Fibroblast of skin of abdomen (primary cell): ENCODE data around the gene RNASE11.
A peak's percentile ranks its signal among the peaks of the same experiment; 100 is the strongest.
"Not testable (repeated sequence)": the region's sequence is repeated elsewhere in the genome, so short reads cannot be mapped to it uniquely, and the experiment has no call there.

Source experiments
- DNase-seq: peaks from one replicate; pipeline ENCODE4 v3.0.0-alpha.2; 2013

The RNASE11 gene

DNA sequence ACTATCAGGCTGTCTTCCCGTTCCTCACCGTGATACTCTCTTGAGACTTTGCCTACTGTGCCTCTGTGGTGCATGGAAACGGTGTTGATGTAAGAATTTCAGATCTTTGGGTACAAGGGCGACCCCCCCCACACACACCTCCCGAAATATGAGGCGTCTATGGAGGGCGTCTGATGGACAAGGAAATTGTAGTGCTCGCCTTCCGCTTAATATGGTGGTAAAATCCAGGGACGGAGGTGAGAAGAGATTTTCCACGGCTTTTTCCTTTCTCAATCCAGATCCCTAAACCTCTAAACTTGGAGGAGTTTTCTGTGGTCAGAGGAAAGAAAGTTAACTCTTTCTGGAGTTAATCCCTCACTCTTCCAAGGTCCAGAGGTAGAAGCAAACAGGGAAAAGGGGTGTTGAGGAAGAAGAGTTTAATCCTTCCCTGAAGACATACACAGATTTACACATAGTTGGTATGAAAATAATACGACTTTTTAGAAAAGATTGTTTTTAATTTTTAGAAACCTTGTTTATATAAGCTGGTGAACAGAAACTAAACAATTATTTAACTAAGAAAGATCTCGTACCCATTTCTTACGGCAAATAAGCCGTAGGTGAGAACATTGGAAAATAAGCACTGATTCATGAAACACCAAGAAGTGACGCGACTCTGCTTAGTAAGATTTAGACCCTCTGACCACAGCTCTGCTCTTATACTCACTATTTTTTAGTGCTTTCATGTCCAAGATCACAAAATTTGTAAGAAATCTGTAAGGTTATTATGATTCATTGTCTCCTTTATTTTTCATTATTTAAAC lies 26.4 kb upstream of the RNASE11 start:
- peak; percentile 9 for DNase-seq

DNA sequence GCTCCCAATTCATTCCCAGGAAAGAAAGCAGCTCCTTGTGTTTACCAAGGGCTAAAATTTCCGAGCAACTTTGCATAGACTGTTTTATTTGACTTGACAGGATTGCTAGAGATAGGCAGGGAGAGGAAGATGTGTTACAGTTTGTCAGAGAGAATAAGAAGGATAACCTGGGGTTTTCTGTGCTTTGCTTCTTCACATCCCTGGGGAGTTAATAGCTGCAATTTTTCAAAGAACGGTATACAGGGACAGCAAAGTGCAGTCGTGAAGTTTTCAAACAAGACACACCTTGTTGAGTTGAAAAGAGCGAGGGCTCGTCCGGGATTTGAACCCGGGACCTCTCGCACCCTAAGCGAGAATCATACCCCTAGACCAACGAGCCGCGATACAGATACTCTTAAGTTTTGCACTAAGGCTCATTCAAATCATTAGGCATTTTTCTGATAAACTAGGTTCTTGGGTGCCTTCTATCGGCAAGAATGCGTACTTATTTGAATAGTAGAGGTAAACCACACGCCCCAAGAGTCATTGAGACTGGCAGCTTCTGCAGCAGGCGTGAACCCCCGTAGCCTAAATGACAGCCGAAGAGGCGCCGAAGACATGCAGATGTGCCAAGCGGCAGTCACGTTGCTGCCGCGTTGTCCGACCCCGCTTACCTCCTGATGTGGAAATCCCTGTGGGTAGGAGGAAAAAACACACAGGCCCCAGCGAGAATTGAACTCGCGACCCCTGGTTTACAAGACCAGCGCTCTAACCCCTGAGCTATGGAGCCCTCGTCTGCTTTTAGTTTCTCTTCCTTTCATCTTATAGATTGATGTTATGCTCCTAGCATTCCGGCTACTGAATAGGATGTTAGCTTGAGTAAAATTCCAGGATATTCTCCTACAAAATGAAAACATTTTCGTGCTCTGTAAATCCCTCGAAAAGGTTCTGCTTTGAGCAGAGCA lies 25.6 kb upstream of the RNASE11 start:
- peak; percentile 99 for DNase-seq

DNA sequence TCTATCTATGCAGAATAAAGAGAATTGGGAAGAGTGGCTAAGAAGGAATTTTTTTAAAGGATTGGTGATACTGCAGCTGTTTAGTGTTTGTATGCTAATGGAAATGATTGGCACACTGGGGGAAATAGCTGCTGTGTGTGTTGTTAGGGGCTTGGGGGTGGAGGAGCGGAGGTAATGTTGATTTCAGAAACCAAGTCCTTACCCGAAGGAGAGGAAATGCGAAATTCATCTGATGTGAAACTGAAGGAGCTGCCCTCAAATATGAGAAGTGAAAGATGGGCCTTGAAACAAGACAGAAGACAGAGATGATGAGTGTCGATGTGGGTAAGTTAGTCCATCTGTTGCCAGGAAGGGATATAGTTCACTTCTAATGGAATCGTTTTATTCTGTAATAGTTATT lies 24.6 kb upstream of the RNASE11 start:
- DNase-seq: no peak

DNA sequence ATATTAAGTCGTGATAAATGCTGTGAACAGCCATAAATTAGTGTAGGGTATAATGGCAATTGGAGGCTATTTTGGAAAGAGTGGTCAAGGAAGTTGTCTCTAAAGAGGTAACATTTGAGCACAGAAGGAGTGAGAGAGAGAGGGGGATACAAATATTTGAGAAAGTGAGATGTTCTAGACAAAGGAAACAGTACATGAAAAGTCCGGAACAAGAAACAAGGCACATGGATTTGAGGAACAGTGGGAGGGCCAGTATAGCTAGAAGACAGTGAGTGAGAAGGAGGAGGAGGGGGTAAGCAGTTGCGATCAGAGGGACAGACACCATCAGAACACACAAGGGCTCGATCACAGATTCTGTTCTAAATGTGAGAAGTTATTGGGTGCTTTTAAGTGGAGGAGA lies 23.5 kb upstream of the RNASE11 start:
- no peak for DNase-seq

DNA sequence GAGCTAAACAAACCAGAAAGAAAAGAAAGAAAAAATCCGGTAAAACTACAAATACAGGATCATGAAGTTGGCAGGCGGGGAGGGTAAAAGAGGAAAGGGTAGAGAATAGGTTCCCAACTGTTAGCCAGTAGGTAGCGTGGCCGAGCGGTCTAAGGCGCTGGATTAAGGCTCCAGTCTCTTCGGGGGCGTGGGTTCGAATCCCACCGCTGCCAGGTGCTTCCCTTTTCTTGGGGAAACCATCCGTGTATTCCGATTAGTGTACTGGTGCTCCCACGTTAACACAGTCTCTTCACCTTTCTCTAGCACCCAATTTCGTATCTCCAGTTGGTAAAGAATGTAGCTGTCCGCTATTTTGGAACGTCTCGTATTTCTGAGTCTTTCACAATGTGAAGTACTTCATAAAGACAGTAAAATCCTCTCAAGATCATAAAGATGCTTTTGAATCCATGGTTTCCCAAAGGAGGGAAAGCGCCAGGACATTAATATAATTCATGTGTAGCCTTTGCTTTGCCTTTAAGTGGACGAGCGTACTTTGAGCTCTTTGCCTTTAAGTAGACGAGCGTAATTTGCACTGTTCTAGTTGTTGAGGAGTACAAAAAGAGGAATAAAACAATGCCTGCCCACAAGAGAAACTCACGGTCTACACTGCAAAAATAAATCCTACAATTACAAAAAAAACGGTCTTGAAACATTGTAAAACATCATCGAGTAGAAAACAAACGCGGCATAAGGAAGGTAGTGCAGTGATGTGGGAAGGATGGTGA lies 22.4 kb upstream of the RNASE11 start:
- DNase-seq: peak; percentile 81

DNA sequence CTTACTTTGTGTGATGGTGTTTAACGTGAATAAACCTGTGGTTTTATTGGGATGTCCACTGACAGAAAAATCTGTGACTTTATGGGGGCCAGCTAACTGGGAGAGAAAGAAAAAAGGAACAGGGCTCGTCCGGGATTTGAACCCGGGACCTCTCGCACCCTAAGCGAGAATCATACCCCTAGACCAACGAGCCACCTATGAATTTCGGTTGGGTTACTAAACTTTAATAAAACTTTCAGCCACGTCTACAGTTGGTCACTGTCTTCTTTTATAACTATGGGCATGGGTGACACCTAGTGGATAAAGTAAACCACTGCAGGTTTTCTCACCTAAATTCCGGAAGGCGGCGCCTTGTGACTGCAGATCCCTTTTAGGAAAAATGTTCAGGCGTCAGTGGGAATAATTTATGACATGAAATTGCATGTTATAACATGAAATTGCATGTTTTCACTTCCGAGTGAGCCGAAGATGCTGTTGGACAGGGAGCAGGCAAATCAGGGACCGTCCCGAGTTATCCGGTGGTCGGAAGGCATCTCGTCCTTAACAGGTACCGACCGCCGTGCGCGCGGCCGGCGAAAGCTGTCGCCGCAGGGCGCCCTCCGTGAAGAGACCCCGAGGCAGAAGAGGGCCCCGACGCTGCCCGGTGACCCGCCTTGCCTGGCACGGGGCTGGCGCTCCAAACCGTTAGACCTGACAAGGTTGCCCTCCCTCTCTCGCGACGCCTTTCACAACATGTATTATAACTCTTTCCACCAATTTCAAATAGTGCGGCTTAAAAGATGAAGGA lies 21.6 kb upstream of the RNASE11 start:
- peak; percentile 84 for DNase-seq

DNA sequence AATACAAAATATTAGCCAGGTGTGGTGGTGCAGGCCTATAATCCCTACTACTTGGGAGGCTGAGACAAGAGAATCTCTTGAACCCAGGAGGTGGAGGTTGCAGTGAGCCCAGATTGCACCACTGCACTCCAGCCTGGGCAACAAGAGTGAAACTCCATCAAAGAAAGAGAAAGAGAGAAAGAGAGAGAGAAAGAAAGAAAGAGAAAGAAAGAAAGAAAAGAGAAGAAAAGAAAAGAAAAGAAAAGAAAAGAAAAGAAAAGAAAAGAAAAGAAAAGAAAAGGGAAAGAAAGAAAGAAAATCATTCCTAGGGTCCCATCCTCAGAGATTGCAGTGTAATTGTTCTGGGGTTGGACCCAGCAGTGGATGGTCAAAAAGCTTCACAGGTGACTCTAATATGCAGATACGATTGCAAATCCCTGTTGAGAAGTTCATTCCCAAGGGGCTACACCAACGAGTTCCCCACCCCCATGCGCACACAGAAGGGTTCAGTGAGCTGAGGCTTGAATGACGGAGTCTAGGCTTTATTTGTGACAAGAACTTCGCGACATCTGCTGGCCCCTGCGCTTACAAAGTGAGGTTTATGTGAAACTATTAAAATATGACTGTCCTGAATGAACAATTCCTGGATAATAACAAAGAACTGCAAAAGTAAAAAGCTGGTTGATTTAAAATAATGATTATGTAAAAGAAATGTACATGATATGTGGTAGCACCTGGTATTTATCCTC lies 20.7 kb upstream of the RNASE11 start:
- no peak for DNase-seq

DNA sequence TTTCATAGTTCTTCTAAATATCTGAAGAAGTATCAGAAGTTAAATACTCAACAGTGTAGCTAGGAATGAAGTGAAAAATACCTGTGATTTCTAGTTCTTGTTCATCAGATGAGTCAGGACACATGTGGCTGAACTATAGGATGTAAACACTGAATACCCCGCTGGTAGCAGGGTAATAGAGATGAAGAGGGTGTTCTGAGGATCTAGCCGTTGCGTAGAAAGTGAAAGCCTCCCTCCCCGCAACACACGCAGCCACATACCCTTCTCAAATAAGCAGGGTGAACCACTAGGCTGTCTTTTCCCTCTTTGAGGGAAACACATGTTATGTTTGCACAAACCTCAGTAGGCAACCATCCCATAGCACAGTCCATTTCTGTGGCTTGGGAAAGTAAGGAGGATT lies 19.8 kb upstream of the RNASE11 start:
- DNase-seq: no peak

DNA sequence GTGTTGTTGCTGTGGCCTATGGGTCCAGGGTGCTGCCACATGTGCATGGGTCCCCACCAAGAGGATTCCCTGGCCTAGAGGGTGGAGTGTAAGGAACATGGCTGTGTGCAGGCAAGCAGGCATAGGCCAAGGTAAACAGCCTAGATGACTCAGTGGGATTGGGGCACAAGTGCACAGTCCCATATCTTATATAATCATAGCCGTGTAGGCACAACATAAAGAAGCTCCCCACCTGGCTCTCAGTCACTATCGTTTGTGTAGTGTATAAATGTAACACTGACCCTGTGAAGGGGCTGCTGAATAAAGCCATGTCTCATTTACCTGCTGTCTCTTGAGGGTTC lies 19.1 kb upstream of the RNASE11 start:
- DNase-seq: no peak

DNA sequence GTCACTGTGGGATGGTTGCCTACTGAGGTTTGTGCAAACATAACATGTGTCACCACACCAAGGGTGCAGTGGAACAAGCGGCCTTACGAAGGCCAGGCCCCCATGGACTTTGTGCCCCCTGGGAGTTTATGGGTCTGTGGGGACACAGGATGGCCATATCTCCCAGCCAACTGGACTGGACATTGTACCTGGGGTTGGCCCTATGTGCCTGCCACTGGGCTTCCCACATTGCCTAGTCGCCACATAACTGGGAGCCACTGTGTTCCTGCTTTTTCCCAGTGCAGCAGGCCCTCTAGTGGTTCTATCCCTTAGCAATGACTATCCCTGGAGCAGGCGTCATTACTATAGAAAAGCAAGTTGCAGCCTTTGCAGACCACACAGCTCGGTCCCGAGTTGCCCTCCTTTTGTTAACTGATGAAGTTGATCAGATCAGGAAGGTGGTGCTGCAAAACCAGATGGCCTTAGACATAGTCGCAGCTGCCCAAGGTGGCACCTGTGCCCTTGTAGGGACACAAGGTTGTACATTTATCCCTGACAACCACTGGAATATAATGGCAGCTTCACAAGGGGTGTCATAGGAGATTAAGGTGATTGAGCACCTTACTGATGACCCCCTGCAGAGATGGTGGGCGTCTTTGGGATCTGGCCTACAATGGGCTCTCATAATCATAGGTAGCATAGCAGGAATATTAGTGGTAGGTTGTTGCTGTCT lies 18.5 kb upstream of the RNASE11 start:
- DNase-seq: no peak

DNA sequence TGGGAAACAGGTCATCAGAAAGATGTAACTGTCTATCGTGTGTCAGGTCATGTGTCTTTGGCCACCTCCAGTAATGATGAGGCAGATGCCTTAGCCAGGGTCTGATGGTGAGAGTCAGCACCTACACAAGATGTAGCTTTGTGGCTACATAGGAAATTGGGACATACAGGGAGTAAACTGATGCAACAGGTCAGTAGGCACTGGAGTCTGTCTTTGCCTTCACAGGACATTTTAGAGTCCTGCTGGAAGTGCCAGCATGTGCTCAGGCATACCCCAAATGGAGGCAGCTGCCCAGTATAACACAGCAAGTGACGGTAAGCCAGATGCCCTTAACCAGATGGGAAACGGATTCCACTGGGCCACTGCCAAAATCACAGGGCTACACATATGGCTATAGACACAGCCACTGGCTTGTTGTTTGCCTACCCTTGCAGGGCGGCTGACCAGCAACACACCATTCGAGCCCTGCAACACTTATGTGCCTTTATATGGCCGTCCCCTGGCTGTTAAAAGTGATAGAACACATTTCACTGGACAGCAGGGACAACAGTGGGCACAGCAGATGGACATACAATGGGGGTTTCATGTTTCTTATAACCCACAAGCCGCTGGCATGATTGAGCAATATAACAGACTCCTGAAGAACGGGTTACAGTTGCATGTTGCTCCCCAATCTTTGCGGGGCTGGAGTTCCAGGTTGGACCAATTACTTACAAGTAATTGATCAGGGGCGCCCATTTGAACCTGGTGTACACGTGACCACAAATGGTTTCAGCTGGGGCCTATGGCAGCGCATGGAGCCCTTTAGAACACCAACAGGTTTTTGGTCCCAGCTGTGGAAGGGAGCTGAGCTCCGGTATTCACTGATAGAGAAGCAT lies 16.3 kb upstream of the RNASE11 start:
- no peak for DNase-seq

DNA sequence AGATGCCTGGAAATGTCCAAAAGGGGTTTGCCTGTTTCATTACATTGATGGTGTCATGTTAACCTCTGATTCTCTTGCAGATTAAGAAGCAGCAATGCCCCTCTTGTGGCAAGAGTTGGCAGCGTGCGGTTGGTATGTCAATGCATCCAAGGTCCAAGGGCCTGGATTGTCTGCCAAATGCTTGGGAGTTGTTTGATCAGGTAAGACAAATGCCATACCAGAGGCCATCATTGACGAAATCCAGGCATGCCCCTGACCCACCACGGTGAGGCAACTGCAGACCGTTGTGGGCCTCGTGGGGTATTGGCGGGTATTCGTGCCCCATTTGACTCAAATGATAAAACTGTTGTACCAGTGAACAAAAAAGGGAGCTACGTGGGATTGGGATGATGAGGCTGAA lies 14.8 kb upstream of the RNASE11 start:
- no peak for DNase-seq

DNA sequence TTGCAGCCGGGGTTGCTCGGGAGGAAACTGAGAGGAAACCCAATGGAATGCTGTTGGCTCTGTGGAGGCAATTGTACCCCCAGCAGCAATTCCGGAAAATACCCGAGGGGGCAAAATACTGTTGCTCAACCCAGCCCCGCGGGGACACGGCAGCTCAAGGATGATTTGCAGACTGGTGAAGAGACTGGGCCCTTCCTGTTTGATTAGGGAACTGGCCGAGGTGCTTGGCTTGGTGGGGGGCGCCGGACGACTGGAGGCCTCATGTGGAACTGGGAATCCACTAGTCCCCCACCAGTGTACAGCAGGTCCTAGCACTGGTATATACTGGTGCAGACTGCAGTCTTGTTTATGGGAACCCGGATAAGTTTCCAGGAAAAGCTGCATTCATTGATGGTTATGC lies 13.7 kb upstream of the RNASE11 start:
- DNase-seq: no peak

DNA sequence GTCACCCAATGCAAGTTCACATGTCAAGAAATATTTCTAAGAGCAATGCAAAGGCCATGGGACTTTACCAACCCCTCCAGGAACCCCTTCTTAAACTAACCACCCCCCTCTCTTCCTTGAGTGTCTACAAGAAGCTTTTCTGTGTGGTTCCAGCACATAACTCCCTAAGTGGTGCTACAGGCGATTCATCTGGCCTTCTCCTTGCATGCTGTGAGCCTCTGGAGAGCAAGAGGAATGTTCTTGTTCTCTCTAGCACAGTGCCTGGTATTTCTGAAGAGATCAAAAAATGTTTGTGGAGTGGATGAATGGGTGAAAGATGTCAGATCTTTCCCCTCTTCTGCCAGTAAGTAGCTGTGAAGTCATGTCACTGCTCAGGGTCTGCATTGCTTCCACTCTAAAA lies 9.3 kb upstream of the RNASE11 start:
- no peak for DNase-seq

DNA sequence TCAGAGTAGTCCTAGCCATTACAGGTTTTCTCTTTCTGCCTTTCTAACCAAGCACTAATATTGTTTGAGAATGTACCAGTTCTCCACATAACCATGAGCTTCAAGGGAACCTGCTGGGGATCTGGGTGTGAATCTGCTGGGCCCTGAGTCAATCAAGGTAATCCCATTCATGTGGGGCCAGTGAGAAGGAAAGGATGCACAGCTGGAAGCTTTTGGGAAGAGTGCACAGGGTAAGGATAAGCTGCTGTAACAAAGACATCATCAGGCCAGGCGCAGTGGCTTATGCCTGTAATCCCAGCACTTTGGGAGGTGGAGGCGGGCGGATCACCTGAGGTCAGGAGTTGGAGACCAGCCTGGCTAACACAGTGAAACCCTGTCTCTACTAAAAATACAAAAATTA lies 7.9 kb upstream of the RNASE11 start:
- DNase-seq: not testable (repeated sequence)

DNA sequence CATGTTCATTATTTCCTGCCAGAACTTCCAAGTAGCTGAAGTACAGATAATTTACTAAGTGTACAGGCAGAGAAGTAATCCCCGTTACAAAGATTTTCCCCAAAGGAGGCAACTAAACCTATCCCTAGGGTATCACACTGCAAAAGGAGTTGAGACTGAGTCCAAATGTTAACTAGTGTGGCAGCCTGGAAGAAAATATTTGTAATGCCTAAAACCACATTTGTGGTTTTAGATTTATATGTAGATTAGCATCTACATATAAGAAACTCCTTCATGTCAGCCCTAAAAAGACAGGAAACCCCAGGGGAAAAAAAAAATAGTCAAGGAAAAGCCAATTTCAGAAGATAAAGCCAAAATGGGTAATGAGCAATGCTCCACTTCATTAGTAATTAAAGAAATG lies 4.8 kb upstream of the RNASE11 start:
- DNase-seq: no peak

DNA sequence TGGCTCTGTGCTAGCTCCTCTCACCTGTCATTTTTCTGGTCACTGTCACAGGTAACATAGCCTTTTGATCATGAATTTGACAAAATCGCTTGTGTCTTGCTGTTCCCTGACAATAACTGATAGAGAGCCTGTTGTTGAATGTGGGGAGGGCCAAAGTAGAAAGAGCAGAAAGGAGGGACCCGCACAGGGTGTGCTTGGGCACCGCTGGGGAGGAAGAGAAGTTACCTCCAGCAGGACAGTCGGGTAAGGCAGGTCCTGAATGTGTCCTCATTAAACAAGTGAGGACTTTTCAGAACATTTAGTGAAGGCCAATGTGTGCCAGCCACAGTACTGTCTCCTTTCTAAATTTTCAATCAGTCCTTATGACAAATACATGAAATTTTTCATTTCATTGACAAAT lies 3.4 kb upstream of the RNASE11 start, which contains the start of gene RNASE12:
Gene RNASE12, minus strand, starts transcription at position 142 of the 400 bp plus-strand sequence. CDS start 653 bp downstream, outside the sequence.
- no peak for DNase-seq

DNA sequence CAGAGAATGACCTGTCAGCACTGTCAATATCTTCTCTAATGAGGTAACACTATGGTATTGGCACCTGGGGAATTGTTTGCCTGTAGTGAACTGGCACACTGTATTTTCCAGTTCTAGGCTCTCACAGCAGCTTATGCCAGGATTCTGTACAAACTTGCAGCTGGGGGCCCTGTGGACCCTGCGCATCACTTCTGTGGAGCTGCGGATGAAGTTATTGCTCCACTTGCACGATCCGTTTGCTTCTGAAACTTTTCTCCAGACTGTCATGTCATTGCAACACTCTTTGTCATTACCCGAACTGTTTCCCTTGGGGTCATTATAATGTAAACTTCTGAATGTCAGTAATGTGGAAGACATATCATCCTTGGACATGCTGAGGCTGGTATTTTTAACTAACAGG lies 3.9 kb downstream of the RNASE11 start:
- DNase-seq: no peak

DNA sequence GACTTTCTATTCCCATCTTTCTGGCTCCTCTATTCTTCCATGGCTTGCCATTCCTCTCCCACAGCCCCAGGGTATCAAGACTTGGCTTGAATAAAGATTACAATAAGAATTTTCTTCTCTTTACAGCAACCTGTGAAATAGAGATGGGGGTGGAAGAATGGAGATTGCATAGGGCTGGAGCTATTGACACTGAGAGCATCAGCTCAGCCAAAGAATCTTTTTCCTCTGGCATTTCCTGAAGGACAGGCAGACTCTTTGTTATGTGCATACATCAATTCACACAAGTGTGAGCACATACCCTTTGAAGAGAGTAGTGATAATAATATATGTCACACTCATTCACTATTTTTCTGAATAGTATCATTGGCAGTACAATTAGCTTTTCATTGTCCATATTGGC lies 4.7 kb downstream of the RNASE11 start:
- no peak for DNase-seq

DNA sequence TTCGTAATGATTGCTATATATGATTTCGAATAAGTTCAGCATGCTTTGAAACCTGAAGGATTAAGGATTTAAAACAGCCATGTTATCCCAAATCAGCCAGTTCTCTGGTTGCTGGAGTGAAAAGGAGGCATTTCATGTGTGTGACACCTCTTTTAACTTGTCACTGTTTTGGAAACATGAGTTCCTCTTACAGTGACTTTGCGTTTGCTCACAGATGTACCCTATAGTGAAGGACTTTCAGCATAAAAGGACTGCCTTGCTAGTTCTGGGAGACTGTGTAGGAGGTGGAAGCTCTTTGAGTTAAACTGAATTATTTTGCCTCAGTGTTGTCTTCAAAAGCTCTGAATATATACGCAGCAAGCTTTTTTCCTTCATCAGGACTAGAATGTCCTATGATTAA lies 7.6 kb downstream of the RNASE11 start:
- DNase-seq: no peak
